CD4-positive, alpha-beta T cell (primary cell): Measurements from ENCODE around the gene GCC2. TPM values are rescaled to one million over a fixed set of nuclear protein-coding genes. Genes with fewer than 3 reads are reported as not detected.

Experiments used
- ATAC-seq: fragments of 200-7000 bp; cut with Tn5 transposase; one replicate; pipeline ENCODE4 v1.10.0; 2022; ENCODE audit warnings: mild to moderate bottlenecking; ENCODE audit not compliant: poor library complexity
- CTCF ChIA-PET: fragments of 350-600 bp; sonication (Branson Sonifier 250); formaldehyde crosslinking; loops from one replicate; lab custom pipeline; 2021; ENCODE audit warnings: antibody characterized with exemption, inconsistent platforms; lab: Charles Lee
- POLR2A ChIA-PET: fragments of 350-600 bp; sonication (Branson Sonifier 250); formaldehyde crosslinking; loops from one replicate; lab custom pipeline; 2021; ENCODE audit warnings: antibody characterized with exemption, inconsistent platforms; lab: Charles Lee
- DNase-seq, 14 experiments: peaks; one replicate each; pipeline ENCODE4 v3.0.0-alpha.2; 2013 to 2020; ENCODE audit warnings: mixed read lengths in 2 of 14
- H3K27ac ChIP-seq, 2 donors: one replicate each; pipeline versions ENCODE4 v1.5.1 to v1.7.0; 2013; ENCODE audit warnings: low read length in 2 of 2, low read depth in 1 of 2, mild to moderate bottlenecking in 1 of 2
- H3K27me3 ChIP-seq, 2 experiments: 1 replicate in 1 of 2; 2 replicates in 1 of 2; pipeline versions ENCODE4 v1.6.1 to v1.7.0; 2013; ENCODE audit warnings: low read length in 2 of 2, control low read depth in 1 of 2, mild to moderate bottlenecking in 1 of 2, moderate library complexity in 1 of 2; ENCODE audit not compliant: insufficient read depth in 2 of 2, control insufficient read depth in 1 of 2
- H3K36me3 ChIP-seq: one replicate; pipeline ENCODE4 v1.6.1; 2013; ENCODE audit warnings: low read length, control low read depth; ENCODE audit not compliant: insufficient read depth
- H3K4me1 ChIP-seq: one replicate; pipeline ENCODE4 v1.6.1; 2013; ENCODE audit warnings: low read length, control low read depth; ENCODE audit not compliant: insufficient read depth
- H3K4me3 ChIP-seq: one replicate; pipeline ENCODE4 v1.5.1; 2013; ENCODE audit warnings: mild to moderate bottlenecking, low read length, moderate library complexity
- H3K9me3 ChIP-seq, 2 experiments: 1 replicate in 1 of 2; 2 replicates in 1 of 2; pipeline versions ENCODE4 v1.6.1 to v1.7.0; 2013; ENCODE audit warnings: low read length in 2 of 2, mild to moderate bottlenecking in 2 of 2, control low read depth in 1 of 2, moderate library complexity in 1 of 2; ENCODE audit not compliant: control insufficient read depth in 1 of 2, insufficient read depth in 1 of 2
- H3K27ac Mint-ChIP-seq: one replicate; pipeline ENCODE4 v1.8.0; 2020; ENCODE audit warnings: mixed read lengths
- H3K27me3 Mint-ChIP-seq: one replicate; pipeline ENCODE4 v1.8.0; 2021; ENCODE audit warnings: mixed read lengths
- H3K36me3 Mint-ChIP-seq: one replicate; pipeline ENCODE4 v1.8.0; 2021; ENCODE audit warnings: low read depth, mixed read lengths
- H3K4me1 Mint-ChIP-seq: one replicate; pipeline ENCODE4 v1.8.0; 2021; ENCODE audit warnings: low read depth, mixed read lengths
- H3K4me3 Mint-ChIP-seq: one replicate; pipeline ENCODE4 v1.8.0; 2020; ENCODE audit warnings: mild to moderate bottlenecking, mixed read lengths
- H3K9me3 Mint-ChIP-seq: one replicate; pipeline ENCODE4 v1.8.0; 2020; ENCODE audit warnings: mixed read lengths
- CTCF ChIP-seq: fragments of 200-600 bp; IDR thresholded peaks from one replicate; pipeline ENCODE4 v1.8.0; 2022; ENCODE audit warnings: antibody characterized with exemption, mild to moderate bottlenecking
- intact Hi-C, 2 experiments: fragments of 100-400 bp; cut with DNase I in 1 of 2; cut with micrococcal nuclease in 1 of 2; formaldehyde crosslinking; loops; one replicate each; pipeline versions ENCODE4 v1.15.1 to v1.9.0; 2023 to 2025; cut with DNase I, micrococcal nuclease
- total RNA-seq, 174 experiments: library from RNA in 2 of 174; stranded (reverse) in 2 of 174; gene quantifications; one replicate each; pipeline ENCODE4 v1.2.3 and lab custom pipeline; 2021 to 2026

GCC2 gene
- total RNA-seq, 2 experiments from 2014 or later, result 134 to 141 TPM

GRCh38 chr2:108413711-108414095, 35.3 kb upstream of the GCC2 start:
- no peaks in the 10 kb centered on the region for H3K4me1 Mint-ChIP-seq
- no peaks in the 10 kb centered on the region for H3K9me3 ChIP-seq
- TF ChIP-seq CTCF, result no peak
- no peak overlapping the region for H3K27ac ChIP-seq
- H3K36me3 Mint-ChIP-seq, result no peaks in the 10 kb centered on the region
- H3K27me3 Mint-ChIP-seq, result peaks cover 6% of the 10 kb centered on the region
- POLR2A ChIA-PET, result no interaction called here
- ATAC-seq (no peak), DNase-seq (no peak)
- H3K4me3 Mint-ChIP-seq, result no peak overlapping the region
- CTCF ChIA-PET, result no interaction called here
- no peaks in the 10 kb centered on the region for H3K9me3 Mint-ChIP-seq
- H3K27me3 ChIP-seq, result no peaks in the 10 kb centered on the region
- intact Hi-C loops, result no loop called here
- H3K27ac Mint-ChIP-seq, result no peak overlapping the region
- H3K4me1 ChIP-seq, result no peaks in the 10 kb centered on the region
- no peaks in the 10 kb centered on the region for H3K36me3 ChIP-seq
- no peak overlapping the region for H3K4me3 ChIP-seq

GRCh38 chr2:108414256-108414876, 34.6 kb upstream of the GCC2 start:
- TF ChIP-seq CTCF, result no peak
- DNase-seq, result no peak
- Histone ChIP-seq H3K27me3 (no peaks in the 10 kb centered on the region), H3K4me1 (no peaks in the 10 kb centered on the region), H3K9me3 (no peaks in the 10 kb centered on the region), H3K4me3 (no peak overlapping the region), H3K36me3 (no peaks in the 10 kb centered on the region), H3K27ac (no peak overlapping the region)
- H3K27me3 Mint-ChIP-seq, result peaks cover 6% of the 10 kb centered on the region
- no peaks in the 10 kb centered on the region for H3K9me3 Mint-ChIP-seq
- ATAC-seq, result no peak
- H3K4me3 Mint-ChIP-seq, result no peak overlapping the region
- POLR2A ChIA-PET, result no interaction called here
- CTCF ChIA-PET, result no interaction called here
- intact Hi-C loops, result no loop called here
- no peaks in the 10 kb centered on the region for H3K36me3 Mint-ChIP-seq
- H3K4me1 Mint-ChIP-seq, result no peaks in the 10 kb centered on the region
- no peak overlapping the region for H3K27ac Mint-ChIP-seq

- Mint-ChIP-seq H3K4me1 (no peaks in the 10 kb centered on the region), H3K27me3 (peaks cover 6% of the 10 kb centered on the region), H3K36me3 (no peaks in the 10 kb centered on the region), H3K27ac (no peak overlapping the region), H3K4me3 (no peak overlapping the region), H3K9me3 (no peaks in the 10 kb centered on the region)
- ATAC-seq, result no peak
- TF ChIP-seq CTCF, result no peak
- Histone ChIP-seq H3K4me1 (no peaks in the 10 kb centered on the region), H3K9me3 (no peaks in the 10 kb centered on the region), H3K36me3 (no peaks in the 10 kb centered on the region), H3K27me3 (no peaks in the 10 kb centered on the region), H3K27ac (no peak overlapping the region), H3K4me3 (no peak overlapping the region)
- POLR2A ChIA-PET, result no interaction called here
- intact Hi-C loops, result no loop called here
- no peak for DNase-seq
- CTCF ChIA-PET, result no interaction called here
Observed at GRCh38 chr2:108414945-108415344, 34.1 kb upstream of the GCC2 start.
